Suprapubic skin (tissue), 3 donors: ENCODE results near the gene CTNNA1.

ENCODE experiments used
- CTCF ChIP-seq, 2 donors: fragments of 200-600 bp in 1 of 2; fragments of 450-650 bp in 1 of 2; sonication (generic) in 1 of 2; IDR thresholded peaks; one replicate each; pipeline ENCODE4 v1.5.1; 2016 to 2019; ENCODE audit warnings: antibody characterized with exemption in 2 of 2, mild to moderate bottlenecking in 1 of 2, moderate library complexity in 1 of 2
- POLR2A ChIP-seq, 2 donors: fragments of 450-650 bp; IDR thresholded peaks; one replicate each; pipeline ENCODE4 v1.6.1; 2017; ENCODE audit warnings: antibody characterized with exemption in 2 of 2, mild to moderate bottlenecking in 2 of 2, moderate library complexity in 2 of 2

GRCh38 chr5:138961729-138962128, 208.5 kb downstream of the CTNNA1 start:
- no peak for TF ChIP-seq CTCF (IDR thresholded peaks at IDR 0.05)
- TF ChIP-seq POLR2A (IDR thresholded peaks at IDR 0.05): no peak
